Activated CD4-positive, alpha-beta T cell treated with anti-CD3 and anti-CD28 coated beads, Interleukin-2, amount 10 ng/mL, durations not matched to agents 24 days and 14 days (primary cell): ENCODE measurements around the gene RPRD1A. TPM values are rescaled to one million over a fixed set of nuclear protein-coding genes. Genes with fewer than 3 reads are reported as not detected.
"Not testable (repeated sequence)": the region's sequence is repeated elsewhere in the genome, so short reads cannot be mapped to it uniquely, and the experiment has no call there.

ENCODE experiments used
- DNase-seq: peaks from one replicate; pipeline ENCODE4 v3.0.0; 2022
- H3K27ac Mint-ChIP-seq: one replicate; pipeline ENCODE4 v1.8.0; 2022; ENCODE audit warnings: mild to moderate bottlenecking, mixed read lengths
- H3K27me3 Mint-ChIP-seq: one replicate; pipeline ENCODE4 v1.8.0; 2022; ENCODE audit warnings: mixed read lengths
- H3K36me3 Mint-ChIP-seq: one replicate; pipeline ENCODE4 v1.8.0; 2022; ENCODE audit warnings: low read depth, mild to moderate bottlenecking, mixed read lengths
- H3K4me1 Mint-ChIP-seq: one replicate; pipeline ENCODE4 v1.8.0; 2021; ENCODE audit warnings: mixed read lengths
- H3K4me3 Mint-ChIP-seq: one replicate; pipeline ENCODE4 v1.8.0; 2022; ENCODE audit warnings: mild to moderate bottlenecking, moderate library complexity, mixed read lengths
- H3K9me3 Mint-ChIP-seq: one replicate; pipeline ENCODE4 v1.8.0; 2021; ENCODE audit warnings: mixed read lengths
- intact Hi-C: fragments of 100-400 bp; cut with micrococcal nuclease; formaldehyde crosslinking; loops from one replicate; pipeline ENCODE4 v1.15.1; 2023
- total RNA-seq: library from RNA; stranded (reverse); gene quantifications from 2 replicates; pipeline ENCODE4 v1.2.3, GENCODE V29; 2022

RPRD1A gene
- total RNA-seq, 1 donor from 2014 or later: 27.4 TPM

- H3K4me3 Mint-ChIP-seq: no peak overlapping the region
- no peak for DNase-seq
- intact Hi-C loops: no loop called here
- H3K4me1 Mint-ChIP-seq: peaks cover 7% of the 10 kb centered on the region
- H3K27ac Mint-ChIP-seq: no peak overlapping the region
- no peaks in the 10 kb centered on the region for H3K27me3 Mint-ChIP-seq
- H3K9me3 Mint-ChIP-seq: peaks cover 15% of the 10 kb centered on the region
- H3K36me3 Mint-ChIP-seq: peaks cover 34% of the 10 kb centered on the region
Measured at GRCh38 chr18:36035253-36035652, 32.1 kb downstream of the RPRD1A start.

GRCh38 chr18:36034299-36034895 lies 33.0 kb downstream of the RPRD1A start:
- intact Hi-C loops: no loop called here
- Mint-ChIP-seq H3K4me3 (no peak overlapping the region), H3K27me3 (no peaks in the 10 kb centered on the region), H3K27ac (no peak overlapping the region), H3K36me3 (peaks cover 32% of the 10 kb centered on the region), H3K9me3 (peaks cover 10% of the 10 kb centered on the region), H3K4me1 (peaks cover 8% of the 10 kb centered on the region)
- no peak for DNase-seq

GRCh38 chr18:36031903-36032302 lies 35.5 kb downstream of the RPRD1A start:
- no peak for DNase-seq
- Mint-ChIP-seq H3K36me3 (peaks cover 22% of the 10 kb centered on the region), H3K4me3 (no peak overlapping the region), H3K27ac (no peak overlapping the region), H3K27me3 (no peaks in the 10 kb centered on the region), H3K9me3 (peaks cover under 1% of the 10 kb centered on the region), H3K4me1 (peaks cover 15% of the 10 kb centered on the region)
- intact Hi-C loops: loop anchor here (2.0 kb wide), 1 partner anchor 35 kb away; the partner anchor contains the start of gene RPRD1A

- Mint-ChIP-seq H3K9me3 (no peaks in the 10 kb centered on the region), H3K36me3 (peaks cover 24% of the 10 kb centered on the region), H3K4me1 (peaks cover 15% of the 10 kb centered on the region), H3K4me3 (no peak overlapping the region), H3K27me3 (no peaks in the 10 kb centered on the region), H3K27ac (no peak overlapping the region)
- DNase-seq: no peak
- intact Hi-C loops: loop anchor here (2.0 kb wide), 1 partner anchor 35 kb away; the partner anchor contains the start of gene RPRD1A
Measured at GRCh38 chr18:36031407-36031806, 36.0 kb downstream of the RPRD1A start.

- Mint-ChIP-seq H3K4me3 (no peak overlapping the region), H3K36me3 (peaks cover 37% of the 10 kb centered on the region), H3K27me3 (no peaks in the 10 kb centered on the region), H3K9me3 (no peaks in the 10 kb centered on the region), H3K27ac (peak overlapping the region; percentile 17), H3K4me1 (peaks cover 12% of the 10 kb centered on the region)
- intact Hi-C loops: no loop called here
- no peak for DNase-seq
Measured at GRCh38 chr18:36028859-36029258, 38.5 kb downstream of the RPRD1A start.

GRCh38 chr18:36025025-36025424 lies 42.3 kb downstream of the RPRD1A start:
- DNase-seq: no peak
- Mint-ChIP-seq H3K27ac (no peak overlapping the region), H3K4me1 (peaks cover 8% of the 10 kb centered on the region), H3K9me3 (no peaks in the 10 kb centered on the region), H3K27me3 (no peaks in the 10 kb centered on the region), H3K36me3 (peaks cover 30% of the 10 kb centered on the region), H3K4me3 (no peak overlapping the region)
- intact Hi-C loops: no loop called here

- H3K27me3 Mint-ChIP-seq, DNase-seq, H3K4me3 Mint-ChIP-seq, H3K9me3 Mint-ChIP-seq, H3K4me1 Mint-ChIP-seq, intact Hi-C loops, H3K27ac Mint-ChIP-seq: not testable (repeated sequence)
- H3K36me3 Mint-ChIP-seq: peaks cover 27% of the 10 kb centered on the region
Measured at GRCh38 chr18:36024241-36024640, 43.1 kb downstream of the RPRD1A start.

GRCh38 chr18:36023336-36023735 lies 44.0 kb downstream of the RPRD1A start:
- H3K36me3 Mint-ChIP-seq: peaks cover 21% of the 10 kb centered on the region
- intact Hi-C loops: no loop called here
- H3K27me3 Mint-ChIP-seq: no peaks in the 10 kb centered on the region
- H3K4me3 Mint-ChIP-seq: no peak overlapping the region
- no peaks in the 10 kb centered on the region for H3K4me1 Mint-ChIP-seq
- DNase-seq: no peak
- H3K27ac Mint-ChIP-seq: no peak overlapping the region
- H3K9me3 Mint-ChIP-seq: no peaks in the 10 kb centered on the region

GRCh38 chr18:36020174-36020711 lies 47.1 kb downstream of the RPRD1A start:
- H3K27ac Mint-ChIP-seq: no peak overlapping the region
- intact Hi-C loops: no loop called here
- H3K4me1 Mint-ChIP-seq: no peaks in the 10 kb centered on the region
- no peaks in the 10 kb centered on the region for H3K27me3 Mint-ChIP-seq
- H3K4me3 Mint-ChIP-seq: no peak overlapping the region
- H3K36me3 Mint-ChIP-seq: peaks cover 10% of the 10 kb centered on the region
- H3K9me3 Mint-ChIP-seq: no peaks in the 10 kb centered on the region
- DNase-seq: no peak

- Mint-ChIP-seq H3K27me3 (no peaks in the 10 kb centered on the region), H3K9me3 (no peaks in the 10 kb centered on the region), H3K27ac (no peak overlapping the region), H3K4me3 (no peak overlapping the region), H3K36me3 (no peaks in the 10 kb centered on the region), H3K4me1 (no peaks in the 10 kb centered on the region)
- intact Hi-C loops: loop anchor here (1.0 to 2.0 kb wide), 2 partner anchors 80 to 267 kb away; no protein-coding TSS in a partner anchor
- DNase-seq: no peak
Measured at GRCh38 chr18:36017232-36017631, 50.1 kb downstream of the RPRD1A start.

- intact Hi-C loops: loop anchor here (2.0 kb wide), 1 partner anchor 81 kb away; no protein-coding TSS in a partner anchor
- no peaks in the 10 kb centered on the region for H3K4me1 Mint-ChIP-seq
- H3K27me3 Mint-ChIP-seq: no peaks in the 10 kb centered on the region
- H3K36me3 Mint-ChIP-seq: no peaks in the 10 kb centered on the region
- H3K9me3 Mint-ChIP-seq: no peaks in the 10 kb centered on the region
- H3K27ac Mint-ChIP-seq: no peak overlapping the region
- H3K4me3 Mint-ChIP-seq: no peak overlapping the region
- DNase-seq: no peak
Measured at GRCh38 chr18:36015629-36016028, 51.7 kb downstream of the RPRD1A start.

GRCh38 chr18:36012891-36013290 lies 54.5 kb downstream of the RPRD1A start:
- H3K9me3 Mint-ChIP-seq: no peaks in the 10 kb centered on the region
- DNase-seq: no peak
- no peak overlapping the region for H3K27ac Mint-ChIP-seq
- H3K36me3 Mint-ChIP-seq: no peaks in the 10 kb centered on the region
- intact Hi-C loops: no loop called here
- H3K27me3 Mint-ChIP-seq: no peaks in the 10 kb centered on the region
- no peak overlapping the region for H3K4me3 Mint-ChIP-seq
- H3K4me1 Mint-ChIP-seq: no peaks in the 10 kb centered on the region

GRCh38 chr18:36009214-36009613 lies 58.1 kb downstream of the RPRD1A start:
- H3K4me3 Mint-ChIP-seq: no peak overlapping the region
- no peak overlapping the region for H3K27ac Mint-ChIP-seq
- H3K36me3 Mint-ChIP-seq: no peaks in the 10 kb centered on the region
- intact Hi-C loops: no loop called here
- H3K4me1 Mint-ChIP-seq: no peaks in the 10 kb centered on the region
- no peak for DNase-seq
- H3K9me3 Mint-ChIP-seq: no peaks in the 10 kb centered on the region
- no peaks in the 10 kb centered on the region for H3K27me3 Mint-ChIP-seq

GRCh38 chr18:36006997-36007396 lies 60.4 kb downstream of the RPRD1A start:
- DNase-seq: no peak
- H3K36me3 Mint-ChIP-seq: no peaks in the 10 kb centered on the region
- no peaks in the 10 kb centered on the region for H3K9me3 Mint-ChIP-seq
- H3K27me3 Mint-ChIP-seq: no peaks in the 10 kb centered on the region
- intact Hi-C loops: no loop called here
- H3K4me1 Mint-ChIP-seq: no peaks in the 10 kb centered on the region
- no peak overlapping the region for H3K4me3 Mint-ChIP-seq
- H3K27ac Mint-ChIP-seq: no peak overlapping the region

- H3K27me3 Mint-ChIP-seq: no peaks in the 10 kb centered on the region
Measured at GRCh38 chr18:35999925-36000324, 67.4 kb downstream of the RPRD1A start.

More at GRCh38 chr18:35999925-36000324, 67.4 kb downstream of the RPRD1A start:
- no peak overlapping the region for H3K4me3 Mint-ChIP-seq
- no peaks in the 10 kb centered on the region for H3K9me3 Mint-ChIP-seq
- H3K27ac Mint-ChIP-seq: no peak overlapping the region
- H3K4me1 Mint-ChIP-seq: no peaks in the 10 kb centered on the region
- no peak for DNase-seq
- no peaks in the 10 kb centered on the region for H3K36me3 Mint-ChIP-seq
- intact Hi-C loops: no loop called here
